ENCODE measurements around the gene GAGE12H.
"Not testable (repeated sequence)": the region's sequence is repeated elsewhere in the genome, so short reads cannot be mapped to it uniquely, and the experiment has no call there.

GAGE12H gene
- total RNA-seq, result 0 reads per million in 4 donors

- not testable (repeated sequence) for DNase-seq
Measured at GRCh38 chrX:49579649-49580048, at the start of gene GAGE12H. Gene GAGE12H (plus strand): TSS chrX:49579949. CDS start chrX:49581104, 1,155 bp downstream.

DNA sequence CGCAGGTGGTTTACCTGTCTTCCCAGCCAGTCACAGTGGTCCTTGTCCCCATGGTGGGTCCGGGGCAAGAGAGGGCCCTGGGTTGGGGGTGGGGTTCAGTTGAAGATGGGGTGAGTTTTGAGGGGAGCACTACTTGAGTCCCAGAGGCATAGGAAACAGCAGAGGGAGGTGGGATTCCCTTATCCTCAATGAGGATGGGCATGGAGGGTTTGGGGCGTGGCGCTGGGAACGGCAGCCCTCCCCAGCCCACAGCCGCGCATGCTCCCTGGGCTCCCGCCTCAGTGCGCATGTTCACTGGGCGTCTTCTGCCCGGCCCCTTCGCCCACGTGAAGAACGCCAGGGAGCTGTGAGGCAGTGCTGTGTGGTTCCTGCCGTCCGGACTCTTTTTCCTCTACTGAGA lies 47.9 kb upstream of the GAGE12H start, which contains the start of gene GAGE12C:
GAGE12C (plus strand) TSS at position 301 of the 400 bp plus-strand sequence. CDS start 1,155 bp downstream, outside the sequence.
- not testable (repeated sequence) for DNase-seq

DNA sequence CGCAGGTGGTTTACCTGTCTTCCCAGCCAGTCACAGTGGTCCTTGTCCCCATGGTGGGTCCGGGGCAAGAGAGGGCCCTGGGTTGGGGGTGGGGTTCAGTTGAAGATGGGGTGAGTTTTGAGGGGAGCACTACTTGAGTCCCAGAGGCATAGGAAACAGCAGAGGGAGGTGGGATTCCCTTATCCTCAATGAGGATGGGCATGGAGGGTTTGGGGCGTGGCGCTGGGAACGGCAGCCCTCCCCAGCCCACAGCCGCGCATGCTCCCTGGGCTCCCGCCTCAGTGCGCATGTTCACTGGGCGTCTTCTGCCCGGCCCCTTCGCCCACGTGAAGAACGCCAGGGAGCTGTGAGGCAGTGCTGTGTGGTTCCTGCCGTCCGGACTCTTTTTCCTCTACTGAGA lies 38.3 kb upstream of the GAGE12H start, which contains the start of gene GAGE12D:
GAGE12D (plus strand) TSS at position 301 of the 400 bp plus-strand sequence. CDS start 1,155 bp downstream, outside the sequence.
- not testable (repeated sequence) for DNase-seq

- DNase-seq, result not testable (repeated sequence)
Measured at GRCh38 chrX:49550989-49551388, 28.8 kb upstream of the GAGE12H start, which contains the start of gene GAGE12E. Gene GAGE12E (plus strand): TSS chrX:49551289. CDS start chrX:49552444, 1,155 bp downstream.

DNA sequence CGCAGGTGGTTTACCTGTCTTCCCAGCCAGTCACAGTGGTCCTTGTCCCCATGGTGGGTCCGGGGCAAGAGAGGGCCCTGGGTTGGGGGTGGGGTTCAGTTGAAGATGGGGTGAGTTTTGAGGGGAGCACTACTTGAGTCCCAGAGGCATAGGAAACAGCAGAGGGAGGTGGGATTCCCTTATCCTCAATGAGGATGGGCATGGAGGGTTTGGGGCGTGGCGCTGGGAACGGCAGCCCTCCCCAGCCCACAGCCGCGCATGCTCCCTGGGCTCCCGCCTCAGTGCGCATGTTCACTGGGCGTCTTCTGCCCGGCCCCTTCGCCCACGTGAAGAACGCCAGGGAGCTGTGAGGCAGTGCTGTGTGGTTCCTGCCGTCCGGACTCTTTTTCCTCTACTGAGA lies 19.2 kb upstream of the GAGE12H start, which contains the start of gene GAGE12F:
GAGE12F (plus strand) TSS at position 301 of the 400 bp plus-strand sequence. CDS start 1,155 bp downstream, outside the sequence.
- DNase-seq, result not testable (repeated sequence)

DNA sequence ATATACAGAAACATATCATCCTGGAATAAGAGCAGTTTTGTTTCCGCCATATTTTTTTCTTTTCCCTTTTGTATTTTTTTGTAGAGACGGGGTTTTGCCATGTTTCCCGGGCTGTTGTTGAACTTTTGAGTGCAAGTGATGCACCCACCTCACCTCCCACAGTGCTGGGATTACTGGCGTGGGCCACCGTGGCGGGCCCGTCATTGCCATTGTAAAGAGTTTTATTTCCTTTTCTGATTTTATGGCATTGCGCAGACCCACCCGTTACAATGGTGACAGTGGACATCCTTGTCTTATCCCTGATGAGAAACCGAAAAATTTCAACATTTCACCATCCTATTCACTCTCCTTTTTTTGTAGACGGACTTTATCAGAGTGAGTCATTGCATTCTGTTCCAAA lies 11.0 kb upstream of the GAGE12H start:
- not testable (repeated sequence) for DNase-seq

DNA sequence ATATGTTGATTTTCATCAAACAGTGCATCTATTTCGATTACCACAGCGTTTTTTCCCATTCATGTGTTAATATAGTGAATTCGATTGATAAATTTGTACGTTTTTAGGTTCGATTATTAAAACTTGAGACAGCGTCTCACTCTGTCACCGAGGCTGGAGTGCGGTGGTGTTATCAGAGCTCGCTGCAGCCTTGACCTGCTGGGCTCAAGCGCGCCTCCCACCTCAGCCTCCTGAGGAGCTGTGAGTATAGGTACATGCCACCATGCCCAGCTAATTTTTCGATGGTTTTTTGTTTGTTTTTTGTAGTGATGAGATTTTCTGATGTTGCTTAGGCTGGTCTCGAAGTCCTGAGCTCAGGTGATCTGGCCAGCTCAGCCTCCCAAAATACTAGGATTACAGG lies 10.6 kb upstream of the GAGE12H start:
- DNase-seq, result not testable (repeated sequence)

GRCh38 chrX:49570100-49570499 lies 9.6 kb upstream of the GAGE12H start, which contains the start of gene GAGE12G:
Gene GAGE12G (plus strand): TSS chrX:49570400. CDS start chrX:49571555, 1,155 bp downstream.
- not testable (repeated sequence) for DNase-seq

DNA sequence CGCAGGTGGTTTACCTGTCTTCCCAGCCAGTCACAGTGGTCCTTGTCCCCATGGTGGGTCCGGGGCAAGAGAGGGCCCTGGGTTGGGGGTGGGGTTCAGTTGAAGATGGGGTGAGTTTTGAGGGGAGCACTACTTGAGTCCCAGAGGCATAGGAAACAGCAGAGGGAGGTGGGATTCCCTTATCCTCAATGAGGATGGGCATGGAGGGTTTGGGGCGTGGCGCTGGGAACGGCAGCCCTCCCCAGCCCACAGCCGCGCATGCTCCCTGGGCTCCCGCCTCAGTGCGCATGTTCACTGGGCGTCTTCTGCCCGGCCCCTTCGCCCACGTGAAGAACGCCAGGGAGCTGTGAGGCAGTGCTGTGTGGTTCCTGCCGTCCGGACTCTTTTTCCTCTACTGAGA lies 9.4 kb downstream of the GAGE12H start, which contains the start of gene GAGE2A:
GAGE2A (plus strand) TSS at position 301 of the 400 bp plus-strand sequence. CDS start 1,155 bp downstream, outside the sequence.
- DNase-seq, result not testable (repeated sequence)

DNA sequence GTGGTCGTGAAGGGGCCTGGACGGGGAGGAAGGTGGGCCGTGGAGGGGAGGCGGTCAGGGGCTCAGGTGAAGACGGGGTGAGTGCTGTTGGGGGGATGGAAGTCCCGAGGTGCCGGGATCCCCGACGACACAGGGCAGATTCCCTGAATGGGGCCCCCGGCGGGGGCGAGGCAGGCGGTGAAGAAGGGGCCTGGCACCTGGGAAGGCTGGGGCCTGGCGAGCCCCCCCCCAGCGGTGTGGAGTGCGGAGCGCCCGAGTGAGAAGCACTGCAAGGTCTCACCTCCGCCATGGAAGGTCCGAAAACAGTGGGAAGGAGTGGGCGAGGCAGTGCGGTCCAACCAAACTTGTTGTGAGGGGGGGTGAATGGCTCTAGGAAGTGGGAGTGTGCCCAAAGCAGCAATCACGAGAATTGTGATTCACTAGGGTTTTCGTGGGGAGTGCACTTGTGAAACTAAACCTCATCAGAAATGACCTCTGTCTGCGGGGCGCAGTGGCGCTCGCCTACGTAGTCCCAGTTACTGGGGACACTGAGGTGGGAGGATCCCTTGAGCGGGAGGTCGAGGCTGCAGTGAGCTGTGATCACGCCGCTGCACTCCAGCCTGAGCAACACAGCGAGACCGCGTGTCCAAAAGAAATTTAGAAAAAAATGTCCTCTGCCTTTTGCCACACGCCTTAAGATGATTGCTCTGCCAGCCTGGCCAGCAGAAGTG lies 10.2 kb downstream of the GAGE12H start:
- DNase-seq, result peak in 3 of 5 donors; percentile 1 to 12 (median 3)

DNA sequence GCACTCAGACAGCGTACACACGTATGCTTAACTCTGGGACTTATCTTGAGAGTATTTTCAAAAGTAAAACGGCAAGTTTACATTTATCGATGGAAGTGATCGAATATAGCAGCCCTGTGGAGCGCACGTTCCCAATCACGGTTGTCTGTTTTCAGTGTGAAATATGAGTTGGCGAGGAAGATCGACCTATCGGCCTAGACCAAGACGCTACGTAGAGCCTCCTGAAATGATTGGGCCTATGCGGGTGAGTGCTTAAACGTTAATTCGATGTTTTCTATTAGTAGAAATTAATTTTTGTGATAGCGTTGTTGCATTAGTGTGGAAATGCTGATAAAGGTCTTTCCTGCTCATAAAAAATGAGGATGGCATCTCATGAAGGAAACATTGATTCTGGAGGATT lies 10.7 kb downstream of the GAGE12H start:
- DNase-seq, result not testable (repeated sequence)

DNA sequence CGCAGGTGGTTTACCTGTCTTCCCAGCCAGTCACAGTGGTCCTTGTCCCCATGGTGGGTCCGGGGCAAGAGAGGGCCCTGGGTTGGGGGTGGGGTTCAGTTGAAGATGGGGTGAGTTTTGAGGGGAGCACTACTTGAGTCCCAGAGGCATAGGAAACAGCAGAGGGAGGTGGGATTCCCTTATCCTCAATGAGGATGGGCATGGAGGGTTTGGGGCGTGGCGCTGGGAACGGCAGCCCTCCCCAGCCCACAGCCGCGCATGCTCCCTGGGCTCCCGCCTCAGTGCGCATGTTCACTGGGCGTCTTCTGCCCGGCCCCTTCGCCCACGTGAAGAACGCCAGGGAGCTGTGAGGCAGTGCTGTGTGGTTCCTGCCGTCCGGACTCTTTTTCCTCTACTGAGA lies 19.0 kb downstream of the GAGE12H start, which contains the start of gene GAGE1:
GAGE1 (plus strand) TSS at position 301 of the 400 bp plus-strand sequence. CDS start 1,155 bp downstream, outside the sequence.
- DNase-seq, result not testable (repeated sequence)

DNA sequence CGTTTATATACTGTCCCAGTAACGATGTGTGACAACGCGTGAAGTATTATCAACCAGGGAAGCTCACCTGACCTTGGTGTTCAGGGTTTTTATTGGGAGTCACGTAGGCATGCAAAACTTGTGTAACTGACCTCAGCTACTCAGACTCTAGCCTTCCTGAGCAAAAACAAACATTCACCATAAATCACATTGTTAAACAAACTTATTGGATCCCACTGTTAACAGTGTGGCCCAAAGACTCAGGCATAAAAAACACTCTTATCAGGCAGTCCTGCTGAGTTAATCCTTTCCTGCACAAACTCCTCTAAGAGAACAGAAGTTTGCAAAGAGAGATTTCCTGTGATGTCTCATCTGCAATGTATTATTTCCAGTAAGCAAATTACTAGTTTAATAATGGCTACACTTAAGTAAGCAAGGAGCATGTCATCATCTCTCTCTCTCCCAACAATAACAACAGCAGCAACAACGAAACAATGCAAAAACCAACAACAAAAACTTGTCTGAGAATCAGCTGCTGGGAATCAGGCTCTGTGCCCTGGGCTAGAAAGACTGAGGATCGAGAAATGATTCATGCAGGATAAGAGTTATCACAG lies 31.1 kb downstream of the GAGE12H start:
- DNase-seq, result no peak

GRCh38 chrX:49618574-49618973 lies 38.8 kb downstream of the GAGE12H start:
- DNase-seq, result no peak

DNA sequence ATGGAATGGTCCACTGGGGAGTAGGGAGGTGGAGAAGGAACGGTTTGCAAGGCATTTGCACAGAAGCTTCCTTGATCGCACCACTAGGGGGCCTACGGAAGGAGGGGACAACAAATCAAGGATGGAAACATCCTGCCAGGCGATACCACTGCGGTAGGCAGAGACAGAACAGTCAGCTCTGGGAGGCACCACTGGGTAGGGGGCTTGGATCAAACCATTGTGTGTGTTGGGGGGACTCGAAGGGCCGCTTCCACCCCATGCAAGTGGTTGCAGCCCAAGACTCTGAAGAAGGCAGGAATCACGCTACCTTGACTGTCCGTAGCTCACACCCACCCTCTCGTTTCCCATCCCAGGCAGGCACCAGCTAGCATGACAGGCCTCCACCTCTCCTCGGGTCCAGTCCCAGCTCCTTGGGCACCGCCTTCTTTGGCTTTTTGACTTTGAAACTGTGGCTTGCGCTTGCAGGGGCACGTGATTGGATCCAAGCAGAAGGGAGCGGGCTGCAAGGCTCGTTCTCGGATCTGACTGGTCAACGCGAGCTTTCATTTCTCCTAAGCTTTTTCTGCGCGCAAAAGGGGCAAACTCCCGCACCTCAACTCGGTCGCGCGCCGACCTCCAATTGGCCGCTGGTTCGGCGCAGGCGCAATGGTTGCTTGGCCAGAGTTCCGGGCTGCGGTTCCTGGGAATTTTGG lies 47.5 kb downstream of the GAGE12H start:
- peak in 2 of 5 donors; percentile 7 to 33 for DNase-seq

Data from T-helper 1 cell (primary cell).